ENCODE measurements around the gene NUMB. TPM values are rescaled to one million over a fixed set of nuclear protein-coding genes. Genes with fewer than 3 reads are reported as not detected.

The NUMB gene
- total and polyA plus RNA-seq, 2 of the 13 experiments (the other 11 are each of a cell fraction or from before 2014, with no cell fraction given) = 20.3 to 71.1 TPM

GRCh38 chr14:73463411-73463810, 5.1 kb upstream of the NUMB start (continued):
- TF ChIP-seq FUBP1 (CRISPR knock-in tag; IDR thresholded peaks at IDR 0.05; ENCODE audit: borderline replicate concordance) (no peak), SIX1 (CRISPR knock-in tag; IDR thresholded peaks at IDR 0.05; ENCODE audit: borderline replicate concordance) (no peak), ZNF580 (CRISPR knock-in tag; IDR thresholded peaks at IDR 0.05; ENCODE audit: borderline replicate concordance, low read depth) (no peak), ZNF124 (CRISPR knock-in tag; IDR thresholded peaks at IDR 0.05) (no peak), ZNF12 (CRISPR knock-in tag; IDR thresholded peaks at IDR 0.05) (peak; percentile 81), ZNF567 (CRISPR knock-in tag; IDR thresholded peaks at IDR 0.05; ENCODE audit: borderline replicate concordance) (no peak), NR2F2 (IDR thresholded peaks at IDR 0.05; ENCODE audit: borderline replicate concordance, low read depth) (no peak), GRHL1 (CRISPR knock-in tag; conservative IDR thresholded peaks at IDR 0.05) (no peak), BCL6 (CRISPR knock-in tag; IDR thresholded peaks at IDR 0.05) (peak; percentile 26; the same call in 1 of the 2 replicates), SRSF1 (optimal IDR thresholded peaks at IDR 0.05; ENCODE audit: low read depth, low read length) (no peak), NFKBIZ (CRISPR knock-in tag; IDR thresholded peaks at IDR 0.05) (no peak), ZNF558 (CRISPR knock-in tag; IDR thresholded peaks at IDR 0.05; ENCODE audit: borderline replicate concordance) (no peak), MATR3 (CRISPR knock-in tag; IDR thresholded peaks at IDR 0.05) (no peak)
- TF ChIP-seq, protein P1, sequence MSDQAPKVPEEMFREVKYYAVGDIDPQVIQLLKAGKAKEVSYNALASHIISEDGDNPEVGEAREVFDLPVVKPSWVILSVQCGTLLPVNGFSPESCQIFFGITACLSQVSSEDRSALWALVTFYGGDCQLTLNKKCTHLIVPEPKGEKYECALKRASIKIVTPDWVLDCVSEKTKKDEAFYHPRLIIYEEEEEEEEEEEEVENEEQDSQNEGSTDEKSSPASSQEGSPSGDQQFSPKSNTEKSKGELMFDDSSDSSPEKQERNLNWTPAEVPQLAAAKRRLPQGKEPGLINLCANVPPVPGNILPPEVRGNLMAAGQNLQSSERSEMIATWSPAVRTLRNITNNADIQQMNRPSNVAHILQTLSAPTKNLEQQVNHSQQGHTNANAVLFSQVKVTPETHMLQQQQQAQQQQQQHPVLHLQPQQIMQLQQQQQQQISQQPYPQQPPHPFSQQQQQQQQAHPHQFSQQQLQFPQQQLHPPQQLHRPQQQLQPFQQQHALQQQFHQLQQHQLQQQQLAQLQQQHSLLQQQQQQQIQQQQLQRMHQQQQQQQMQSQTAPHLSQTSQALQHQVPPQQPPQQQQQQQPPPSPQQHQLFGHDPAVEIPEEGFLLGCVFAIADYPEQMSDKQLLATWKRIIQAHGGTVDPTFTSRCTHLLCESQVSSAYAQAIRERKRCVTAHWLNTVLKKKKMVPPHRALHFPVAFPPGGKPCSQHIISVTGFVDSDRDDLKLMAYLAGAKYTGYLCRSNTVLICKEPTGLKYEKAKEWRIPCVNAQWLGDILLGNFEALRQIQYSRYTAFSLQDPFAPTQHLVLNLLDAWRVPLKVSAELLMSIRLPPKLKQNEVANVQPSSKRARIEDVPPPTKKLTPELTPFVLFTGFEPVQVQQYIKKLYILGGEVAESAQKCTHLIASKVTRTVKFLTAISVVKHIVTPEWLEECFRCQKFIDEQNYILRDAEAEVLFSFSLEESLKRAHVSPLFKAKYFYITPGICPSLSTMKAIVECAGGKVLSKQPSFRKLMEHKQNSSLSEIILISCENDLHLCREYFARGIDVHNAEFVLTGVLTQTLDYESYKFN (CRISPR knock-in tag; conservative IDR thresholded peaks at IDR 0.05) = 0 out of 2 replicates have a peak, but pooled peaks have one; percentile 20
- TF ChIP-seq, protein P2, sequence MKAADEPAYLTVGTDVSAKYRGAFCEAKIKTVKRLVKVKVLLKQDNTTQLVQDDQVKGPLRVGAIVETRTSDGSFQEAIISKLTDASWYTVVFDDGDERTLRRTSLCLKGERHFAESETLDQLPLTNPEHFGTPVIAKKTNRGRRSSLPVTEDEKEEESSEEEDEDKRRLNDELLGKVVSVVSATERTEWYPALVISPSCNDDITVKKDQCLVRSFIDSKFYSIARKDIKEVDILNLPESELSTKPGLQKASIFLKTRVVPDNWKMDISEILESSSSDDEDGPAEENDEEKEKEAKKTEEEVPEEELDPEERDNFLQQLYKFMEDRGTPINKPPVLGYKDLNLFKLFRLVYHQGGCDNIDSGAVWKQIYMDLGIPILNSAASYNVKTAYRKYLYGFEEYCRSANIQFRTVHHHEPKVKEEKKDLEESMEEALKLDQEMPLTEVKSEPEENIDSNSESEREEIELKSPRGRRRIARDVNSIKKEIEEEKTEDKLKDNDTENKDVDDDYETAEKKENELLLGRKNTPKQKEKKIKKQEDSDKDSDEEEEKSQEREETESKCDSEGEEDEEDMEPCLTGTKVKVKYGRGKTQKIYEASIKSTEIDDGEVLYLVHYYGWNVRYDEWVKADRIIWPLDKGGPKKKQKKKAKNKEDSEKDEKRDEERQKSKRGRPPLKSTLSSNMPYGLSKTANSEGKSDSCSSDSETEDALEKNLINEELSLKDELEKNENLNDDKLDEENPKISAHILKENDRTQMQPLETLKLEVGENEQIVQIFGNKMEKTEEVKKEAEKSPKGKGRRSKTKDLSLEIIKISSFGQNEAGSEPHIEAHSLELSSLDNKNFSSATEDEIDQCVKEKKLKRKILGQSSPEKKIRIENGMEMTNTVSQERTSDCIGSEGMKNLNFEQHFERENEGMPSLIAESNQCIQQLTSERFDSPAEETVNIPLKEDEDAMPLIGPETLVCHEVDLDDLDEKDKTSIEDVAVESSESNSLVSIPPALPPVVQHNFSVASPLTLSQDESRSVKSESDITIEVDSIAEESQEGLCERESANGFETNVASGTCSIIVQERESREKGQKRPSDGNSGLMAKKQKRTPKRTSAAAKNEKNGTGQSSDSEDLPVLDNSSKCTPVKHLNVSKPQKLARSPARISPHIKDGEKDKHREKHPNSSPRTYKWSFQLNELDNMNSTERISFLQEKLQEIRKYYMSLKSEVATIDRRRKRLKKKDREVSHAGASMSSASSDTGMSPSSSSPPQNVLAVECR (CRISPR knock-in tag; IDR thresholded peaks at IDR 0.05; ENCODE audit: borderline replicate concordance) = peak; percentile 21; the same call in 1 of the 2 replicates
- TF ChIP-seq, protein P3, sequence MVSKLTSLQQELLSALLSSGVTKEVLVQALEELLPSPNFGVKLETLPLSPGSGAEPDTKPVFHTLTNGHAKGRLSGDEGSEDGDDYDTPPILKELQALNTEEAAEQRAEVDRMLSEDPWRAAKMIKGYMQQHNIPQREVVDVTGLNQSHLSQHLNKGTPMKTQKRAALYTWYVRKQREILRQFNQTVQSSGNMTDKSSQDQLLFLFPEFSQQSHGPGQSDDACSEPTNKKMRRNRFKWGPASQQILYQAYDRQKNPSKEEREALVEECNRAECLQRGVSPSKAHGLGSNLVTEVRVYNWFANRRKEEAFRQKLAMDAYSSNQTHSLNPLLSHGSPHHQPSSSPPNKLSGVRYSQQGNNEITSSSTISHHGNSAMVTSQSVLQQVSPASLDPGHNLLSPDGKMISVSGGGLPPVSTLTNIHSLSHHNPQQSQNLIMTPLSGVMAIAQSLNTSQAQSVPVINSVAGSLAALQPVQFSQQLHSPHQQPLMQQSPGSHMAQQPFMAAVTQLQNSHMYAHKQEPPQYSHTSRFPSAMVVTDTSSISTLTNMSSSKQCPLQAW (CRISPR knock-in tag; IDR thresholded peaks at IDR 0.05) = no peak
